HEK293T (cell line): ENCODE measurements around the gene FAM20C.

Source experiments
- FOXA1 ChIP-seq: fragments of 450-650 bp; IDR thresholded peaks from 2 replicates; pipeline ENCODE4 v1.6.1; 2016; ENCODE audit warnings: mild to moderate bottlenecking
- FOXM1 ChIP-seq: fragments of 450-650 bp; IDR thresholded peaks from 2 replicates; pipeline ENCODE4 v1.6.1; 2017; ENCODE audit warnings: mild to moderate bottlenecking, borderline replicate concordance
- SP1 ChIP-seq: fragments of 450-650 bp; IDR thresholded peaks from 2 replicates; pipeline ENCODE4 v1.6.1; 2017
- ZNF384 ChIP-seq: fragments of 450-650 bp; IDR thresholded peaks from 2 replicates; pipeline ENCODE4 v1.6.1; 2016

GRCh38 chr7:167090-167855, 25.1 kb upstream of the FAM20C start:
- TF ChIP-seq ZNF384: no peak
- no peak for TF ChIP-seq FOXM1
- no peak for TF ChIP-seq SP1
- TF ChIP-seq FOXA1: no peak
